VCaP (cell line): Measurements from ENCODE around the gene MRPL19.

Source experiments
- H3K27ac ChIP-seq: fragments of 450-650 bp; 2 replicates; pipeline ENCODE4 v1.5.1; 2017
- TF ChIP-seq, protein P1 (sequence below): fragments of 450-650 bp; conservative IDR thresholded peaks from 2 replicates; pipeline ENCODE4 v1.5.1; 2017; ENCODE audit warnings: mild to moderate bottlenecking, moderate library complexity

MRPL19 gene

DNA sequence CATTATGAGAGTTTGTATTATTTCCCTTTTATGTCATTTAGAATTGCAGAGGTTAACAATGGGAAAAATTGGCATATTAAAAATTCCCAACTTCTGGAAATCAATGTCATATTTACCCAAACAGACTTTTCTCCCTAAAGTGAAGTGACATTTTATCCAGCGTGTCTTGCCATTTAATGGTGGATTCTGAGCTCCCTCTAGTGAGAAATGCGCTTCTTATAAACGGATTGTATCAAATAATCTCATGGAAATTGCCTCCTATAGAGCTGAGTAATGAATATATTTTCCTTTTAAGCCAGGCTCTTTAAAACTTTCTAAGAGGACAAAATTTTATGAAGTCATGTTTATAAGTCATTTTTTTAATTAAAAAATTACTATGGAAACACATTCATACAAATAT, 69.8 kb downstream of the MRPL19 start:
- H3K27ac ChIP-seq: no peak overlapping the region
- TF ChIP-seq, protein P1, sequence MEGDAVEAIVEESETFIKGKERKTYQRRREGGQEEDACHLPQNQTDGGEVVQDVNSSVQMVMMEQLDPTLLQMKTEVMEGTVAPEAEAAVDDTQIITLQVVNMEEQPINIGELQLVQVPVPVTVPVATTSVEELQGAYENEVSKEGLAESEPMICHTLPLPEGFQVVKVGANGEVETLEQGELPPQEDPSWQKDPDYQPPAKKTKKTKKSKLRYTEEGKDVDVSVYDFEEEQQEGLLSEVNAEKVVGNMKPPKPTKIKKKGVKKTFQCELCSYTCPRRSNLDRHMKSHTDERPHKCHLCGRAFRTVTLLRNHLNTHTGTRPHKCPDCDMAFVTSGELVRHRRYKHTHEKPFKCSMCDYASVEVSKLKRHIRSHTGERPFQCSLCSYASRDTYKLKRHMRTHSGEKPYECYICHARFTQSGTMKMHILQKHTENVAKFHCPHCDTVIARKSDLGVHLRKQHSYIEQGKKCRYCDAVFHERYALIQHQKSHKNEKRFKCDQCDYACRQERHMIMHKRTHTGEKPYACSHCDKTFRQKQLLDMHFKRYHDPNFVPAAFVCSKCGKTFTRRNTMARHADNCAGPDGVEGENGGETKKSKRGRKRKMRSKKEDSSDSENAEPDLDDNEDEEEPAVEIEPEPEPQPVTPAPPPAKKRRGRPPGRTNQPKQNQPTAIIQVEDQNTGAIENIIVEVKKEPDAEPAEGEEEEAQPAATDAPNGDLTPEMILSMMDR: peak; percentile 28

DNA sequence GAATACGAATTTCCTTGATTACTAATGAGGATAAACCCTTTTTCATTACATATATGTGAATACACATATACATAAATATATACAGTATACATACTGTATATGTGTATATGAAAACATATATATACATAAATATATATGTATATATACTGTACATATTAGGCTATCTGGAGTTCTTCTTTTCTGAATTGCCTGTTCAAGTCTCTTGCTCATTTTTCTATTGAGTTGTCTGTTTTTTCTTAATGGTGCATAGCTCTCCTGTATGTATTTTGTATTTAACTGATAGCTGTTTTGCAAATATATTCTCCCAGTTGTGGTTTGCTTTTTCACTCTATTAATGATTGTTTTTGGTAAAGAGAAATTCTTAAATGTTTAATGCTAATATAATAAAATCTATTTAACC, 73.0 kb downstream of the MRPL19 start:
- H3K27ac ChIP-seq: no peak overlapping the region
- TF ChIP-seq, protein P1: no peak

DNA sequence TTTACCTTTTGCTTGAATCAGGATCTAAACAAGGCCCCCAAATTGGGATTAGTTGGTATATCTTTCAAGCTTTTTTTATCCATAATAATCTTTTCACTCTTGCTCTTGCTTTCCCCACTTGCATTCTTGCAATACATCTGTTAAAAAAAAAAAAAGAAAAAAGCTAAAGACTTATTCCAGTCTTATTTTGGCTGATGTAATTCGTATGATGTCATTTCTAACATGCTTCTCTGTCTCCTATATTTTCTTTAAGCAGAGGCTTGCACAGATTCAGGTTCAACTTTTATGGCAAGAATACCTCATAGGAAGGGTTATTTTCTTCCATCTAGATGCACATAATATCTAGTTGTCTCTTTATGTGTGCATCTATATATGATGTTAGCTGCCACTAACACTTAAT, 73.9 kb downstream of the MRPL19 start:
- TF ChIP-seq, protein P1: no peak
- H3K27ac ChIP-seq: no peak overlapping the region

DNA sequence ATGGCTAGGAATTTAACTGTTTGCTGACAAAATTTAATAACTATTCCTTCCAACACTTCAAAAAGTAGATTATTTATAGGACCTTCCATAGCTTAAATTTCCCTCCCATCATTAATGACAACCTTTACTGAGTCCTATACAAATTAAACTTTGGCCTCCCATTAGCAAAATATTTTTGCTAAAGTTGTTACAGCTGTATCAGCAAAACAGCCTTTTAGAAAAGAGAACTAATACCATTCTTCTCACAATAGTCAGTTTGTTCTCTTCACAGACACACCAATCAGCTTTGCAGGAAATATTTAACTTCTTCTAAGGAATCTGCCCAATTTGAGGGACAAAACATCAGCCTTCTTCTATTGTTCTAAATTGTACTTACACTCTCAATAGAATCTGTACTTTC, 76.1 kb downstream of the MRPL19 start:
- TF ChIP-seq, protein P1: no peak
- no peak overlapping the region for H3K27ac ChIP-seq

DNA sequence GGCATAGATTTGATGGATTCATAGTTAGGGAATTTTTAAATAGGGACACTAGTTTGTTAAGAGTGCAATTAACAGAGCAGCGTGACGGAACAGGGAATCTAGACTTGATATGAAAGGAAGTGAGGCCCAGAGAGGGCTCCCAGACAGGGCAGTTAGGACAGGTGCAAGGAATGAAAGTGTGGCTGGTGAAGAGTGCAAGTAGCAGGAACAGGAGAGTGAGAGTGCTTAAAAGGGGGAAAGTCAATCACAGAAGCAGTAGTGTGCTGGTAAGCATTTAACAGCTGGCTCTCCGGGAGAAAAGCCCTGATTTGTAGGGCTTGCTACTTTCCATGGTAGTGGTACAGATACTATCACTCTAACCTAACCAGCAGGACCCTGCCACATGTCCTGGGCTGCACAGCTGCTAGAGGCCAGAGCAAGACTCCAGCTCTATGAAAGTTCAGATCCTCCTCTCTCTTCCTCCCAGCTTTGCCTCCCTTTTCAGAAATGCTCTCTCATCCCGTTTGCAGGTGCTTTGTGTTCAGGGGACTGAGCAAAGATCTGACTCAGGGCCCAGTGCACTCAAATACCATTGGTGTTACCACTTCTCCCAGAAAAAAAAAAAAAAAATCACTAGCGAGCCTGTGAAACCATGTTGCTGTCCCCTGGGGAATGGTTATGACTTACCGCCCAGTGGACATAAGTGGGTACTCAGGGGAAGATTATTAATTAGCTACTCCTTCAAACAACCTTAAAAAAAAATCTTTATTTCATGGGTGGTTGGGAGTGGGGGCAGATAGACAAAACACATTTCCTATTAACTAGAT, 82.2 kb downstream of the MRPL19 start:
- no peak overlapping the region for H3K27ac ChIP-seq
- TF ChIP-seq, protein P1: no peak

DNA sequence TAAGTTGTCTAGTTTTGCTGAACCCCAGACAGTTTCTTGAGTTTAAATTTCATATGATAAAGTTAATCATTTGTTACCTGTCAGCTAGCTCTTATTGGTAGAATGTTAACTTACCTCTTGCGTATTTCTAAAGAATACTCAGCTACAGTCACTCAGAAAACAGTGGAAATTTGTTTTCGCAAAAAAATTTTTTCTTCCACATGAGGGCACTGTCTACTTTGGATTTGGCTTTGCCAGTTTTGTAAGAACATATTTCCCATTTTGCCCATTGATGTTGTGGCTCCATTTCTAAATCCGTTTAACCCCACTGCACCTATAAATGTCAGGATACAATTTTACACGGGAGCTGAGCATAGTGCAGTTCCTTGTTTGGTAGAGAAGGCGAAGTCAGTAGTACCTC, 83.3 kb downstream of the MRPL19 start:
- H3K27ac ChIP-seq: no peak overlapping the region
- TF ChIP-seq, protein P1: peak; percentile 71

DNA sequence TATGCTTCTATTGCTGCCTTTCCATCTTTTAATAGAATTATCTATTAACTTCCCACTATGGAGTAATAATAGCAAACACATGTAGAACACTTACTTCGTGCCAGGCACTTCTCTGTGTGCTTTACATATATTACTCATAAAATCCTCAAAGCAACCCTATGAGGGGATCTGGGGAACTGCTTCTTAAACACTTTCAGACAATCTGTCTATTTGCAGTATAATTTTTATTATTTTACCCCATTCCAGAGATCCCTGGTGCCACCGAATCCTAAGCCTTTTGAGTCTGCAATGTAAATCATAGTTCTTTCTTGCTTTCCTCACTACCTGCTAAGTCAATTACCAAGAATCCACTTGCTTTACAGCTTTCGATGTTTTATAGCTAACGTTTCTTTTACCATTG, 89.7 kb downstream of the MRPL19 start:
- TF ChIP-seq, protein P1: no peak
- no peak overlapping the region for H3K27ac ChIP-seq
